ENCODE results near the gene HLA-DQB2. TPM values are rescaled to one million over a fixed set of nuclear protein-coding genes. Genes with fewer than 3 reads are reported as not detected.

Gene HLA-DQB2
- total and polyA plus RNA-seq, 4 donors, result 0.32 TPM; not detected in 3

DNA sequence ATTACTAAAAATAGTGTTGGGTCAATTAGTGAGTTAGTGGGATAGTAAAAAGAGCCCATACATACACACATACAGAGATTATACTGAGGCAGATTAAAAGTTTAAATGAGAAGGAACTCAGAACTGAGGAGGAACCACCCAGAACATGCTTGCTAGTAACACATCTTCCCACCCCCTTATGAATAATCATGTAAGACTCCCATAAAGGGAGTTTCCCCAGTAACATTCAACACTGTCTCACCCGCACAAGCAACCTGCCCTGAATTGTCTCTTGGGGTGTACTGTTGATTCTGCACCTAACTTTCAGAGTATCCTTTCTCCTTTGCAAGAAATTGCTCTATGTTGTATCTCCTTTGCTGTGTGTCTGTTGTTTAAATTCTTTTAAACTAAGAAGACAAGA is 11.1 kb upstream of the HLA-DQB2 start:
- no peak overlapping the region for H3K4me3 ChIP-seq (ENCODE audit: low read depth in 1 of 3, low read length in 3 of 3)
- 67% methylated on average over 1 of the region's 1 CpG for WGBS

More for the DNA sequence above, 11.1 kb upstream of the HLA-DQB2 start:
- H3K9me3 ChIP-seq (ENCODE audit: control insufficient read depth in 4 of 4, low read length in 3 of 4), result no peaks in the 10 kb centered on the region
- H3K27ac ChIP-seq (ENCODE audit: low read depth in 1 of 2, low read length in 2 of 2), result no peak overlapping the region
- no peak overlapping the region for H3K9ac ChIP-seq (ENCODE audit: low read depth in 1 of 2, low read length in 2 of 2)
- TF ChIP-seq MAX (IDR thresholded peaks at IDR 0.05), result no peak
- no peak for TF ChIP-seq GABPA (IDR thresholded peaks at IDR 0.05 in 1 of 2, conservative IDR thresholded peaks at IDR 0.05 in 1 of 2)
- no peak for TF ChIP-seq RXRA (IDR thresholded peaks at IDR 0.05)
- TF ChIP-seq, protein P1, sequence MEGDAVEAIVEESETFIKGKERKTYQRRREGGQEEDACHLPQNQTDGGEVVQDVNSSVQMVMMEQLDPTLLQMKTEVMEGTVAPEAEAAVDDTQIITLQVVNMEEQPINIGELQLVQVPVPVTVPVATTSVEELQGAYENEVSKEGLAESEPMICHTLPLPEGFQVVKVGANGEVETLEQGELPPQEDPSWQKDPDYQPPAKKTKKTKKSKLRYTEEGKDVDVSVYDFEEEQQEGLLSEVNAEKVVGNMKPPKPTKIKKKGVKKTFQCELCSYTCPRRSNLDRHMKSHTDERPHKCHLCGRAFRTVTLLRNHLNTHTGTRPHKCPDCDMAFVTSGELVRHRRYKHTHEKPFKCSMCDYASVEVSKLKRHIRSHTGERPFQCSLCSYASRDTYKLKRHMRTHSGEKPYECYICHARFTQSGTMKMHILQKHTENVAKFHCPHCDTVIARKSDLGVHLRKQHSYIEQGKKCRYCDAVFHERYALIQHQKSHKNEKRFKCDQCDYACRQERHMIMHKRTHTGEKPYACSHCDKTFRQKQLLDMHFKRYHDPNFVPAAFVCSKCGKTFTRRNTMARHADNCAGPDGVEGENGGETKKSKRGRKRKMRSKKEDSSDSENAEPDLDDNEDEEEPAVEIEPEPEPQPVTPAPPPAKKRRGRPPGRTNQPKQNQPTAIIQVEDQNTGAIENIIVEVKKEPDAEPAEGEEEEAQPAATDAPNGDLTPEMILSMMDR (IDR thresholded peaks at IDR 0.05; ENCODE audit: low read depth, low read length, missing input control), result no peak
- no peak for TF ChIP-seq RAD21 (IDR thresholded peaks at IDR 0.05)
- TF ChIP-seq FOXA2 (IDR thresholded peaks at IDR 0.05), result no peak
- TF ChIP-seq, protein P2, sequence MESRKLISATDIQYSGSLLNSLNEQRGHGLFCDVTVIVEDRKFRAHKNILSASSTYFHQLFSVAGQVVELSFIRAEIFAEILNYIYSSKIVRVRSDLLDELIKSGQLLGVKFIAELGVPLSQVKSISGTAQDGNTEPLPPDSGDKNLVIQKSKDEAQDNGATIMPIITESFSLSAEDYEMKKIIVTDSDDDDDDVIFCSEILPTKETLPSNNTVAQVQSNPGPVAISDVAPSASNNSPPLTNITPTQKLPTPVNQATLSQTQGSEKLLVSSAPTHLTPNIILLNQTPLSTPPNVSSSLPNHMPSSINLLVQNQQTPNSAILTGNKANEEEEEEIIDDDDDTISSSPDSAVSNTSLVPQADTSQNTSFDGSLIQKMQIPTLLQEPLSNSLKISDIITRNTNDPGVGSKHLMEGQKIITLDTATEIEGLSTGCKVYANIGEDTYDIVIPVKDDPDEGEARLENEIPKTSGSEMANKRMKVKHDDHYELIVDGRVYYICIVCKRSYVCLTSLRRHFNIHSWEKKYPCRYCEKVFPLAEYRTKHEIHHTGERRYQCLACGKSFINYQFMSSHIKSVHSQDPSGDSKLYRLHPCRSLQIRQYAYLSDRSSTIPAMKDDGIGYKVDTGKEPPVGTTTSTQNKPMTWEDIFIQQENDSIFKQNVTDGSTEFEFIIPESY (IDR thresholded peaks at IDR 0.05), result no peak
- no peak for TF ChIP-seq HNF4A (conservative IDR thresholded peaks at IDR 0.05)
- TF ChIP-seq, protein P3, sequence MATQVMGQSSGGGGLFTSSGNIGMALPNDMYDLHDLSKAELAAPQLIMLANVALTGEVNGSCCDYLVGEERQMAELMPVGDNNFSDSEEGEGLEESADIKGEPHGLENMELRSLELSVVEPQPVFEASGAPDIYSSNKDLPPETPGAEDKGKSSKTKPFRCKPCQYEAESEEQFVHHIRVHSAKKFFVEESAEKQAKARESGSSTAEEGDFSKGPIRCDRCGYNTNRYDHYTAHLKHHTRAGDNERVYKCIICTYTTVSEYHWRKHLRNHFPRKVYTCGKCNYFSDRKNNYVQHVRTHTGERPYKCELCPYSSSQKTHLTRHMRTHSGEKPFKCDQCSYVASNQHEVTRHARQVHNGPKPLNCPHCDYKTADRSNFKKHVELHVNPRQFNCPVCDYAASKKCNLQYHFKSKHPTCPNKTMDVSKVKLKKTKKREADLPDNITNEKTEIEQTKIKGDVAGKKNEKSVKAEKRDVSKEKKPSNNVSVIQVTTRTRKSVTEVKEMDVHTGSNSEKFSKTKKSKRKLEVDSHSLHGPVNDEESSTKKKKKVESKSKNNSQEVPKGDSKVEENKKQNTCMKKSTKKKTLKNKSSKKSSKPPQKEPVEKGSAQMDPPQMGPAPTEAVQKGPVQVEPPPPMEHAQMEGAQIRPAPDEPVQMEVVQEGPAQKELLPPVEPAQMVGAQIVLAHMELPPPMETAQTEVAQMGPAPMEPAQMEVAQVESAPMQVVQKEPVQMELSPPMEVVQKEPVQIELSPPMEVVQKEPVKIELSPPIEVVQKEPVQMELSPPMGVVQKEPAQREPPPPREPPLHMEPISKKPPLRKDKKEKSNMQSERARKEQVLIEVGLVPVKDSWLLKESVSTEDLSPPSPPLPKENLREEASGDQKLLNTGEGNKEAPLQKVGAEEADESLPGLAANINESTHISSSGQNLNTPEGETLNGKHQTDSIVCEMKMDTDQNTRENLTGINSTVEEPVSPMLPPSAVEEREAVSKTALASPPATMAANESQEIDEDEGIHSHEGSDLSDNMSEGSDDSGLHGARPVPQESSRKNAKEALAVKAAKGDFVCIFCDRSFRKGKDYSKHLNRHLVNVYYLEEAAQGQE (IDR thresholded peaks at IDR 0.05), result no peak
- no peak for TF ChIP-seq EGR1 (IDR thresholded peaks at IDR 0.05; ENCODE audit: low read depth in 2 of 2)
- TF ChIP-seq TAF1 (conservative IDR thresholded peaks at IDR 0.05), result no peak
- TF ChIP-seq JUND (IDR thresholded peaks at IDR 0.05), result no peak
- no peak for TF ChIP-seq YY1 (IDR thresholded peaks at IDR 0.05)
- no peak for TF ChIP-seq SP1 (IDR thresholded peaks at IDR 0.05)
- no peak for TF ChIP-seq HNF4G (IDR thresholded peaks at IDR 0.05)
- no peak for TF ChIP-seq NR2F2 (IDR thresholded peaks at IDR 0.05)
- TF ChIP-seq ATF3 (IDR thresholded peaks at IDR 0.05), result no peak
- TF ChIP-seq FOXA1 (IDR thresholded peaks at IDR 0.05), result no peak
- H3K4me1 ChIP-seq (ENCODE audit: control insufficient read depth in 4 of 4, insufficient read depth in 4 of 4, low read length in 3 of 4), result no peaks in the 10 kb centered on the region
- H3K36me3 ChIP-seq (ENCODE audit: control insufficient read depth in 4 of 4, insufficient read depth in 3 of 4, low read depth in 1 of 4, low read length in 3 of 4), result no peaks in the 10 kb centered on the region
- no peak for DNase-seq (ENCODE audit: low spot score)
- peaks cover 0 to 4% (median 2%) of the 10 kb centered on the region in 4 donors for H3K27me3 ChIP-seq (ENCODE audit: control insufficient read depth in 4 of 4, insufficient read depth in 4 of 4, low read length in 3 of 4)

Data from liver (tissue), 9 donors.